Measurements from ENCODE around the gene IGF2.

DNA sequence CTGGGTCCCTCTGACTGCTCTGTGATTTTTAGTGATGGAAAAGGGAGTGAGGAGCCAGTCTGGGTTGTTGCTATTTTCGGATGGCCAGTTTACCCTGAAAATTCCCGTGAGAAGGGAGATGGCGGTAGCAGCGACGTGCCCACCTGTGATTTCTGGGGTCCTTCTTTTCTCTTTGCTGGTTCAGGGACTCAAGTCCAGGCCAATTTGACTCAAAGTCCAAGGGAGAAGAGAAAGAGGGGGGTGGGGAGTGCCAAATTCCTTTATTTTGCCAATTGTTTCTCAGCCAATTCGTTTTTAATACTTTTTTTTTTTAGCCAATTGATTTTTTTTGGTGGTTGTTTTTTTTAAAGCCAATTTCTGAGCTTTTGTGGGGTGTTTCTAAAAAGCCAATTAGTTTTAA lies 6.9 kb downstream of the IGF2 start:
- TF ChIP-seq, protein P1, sequence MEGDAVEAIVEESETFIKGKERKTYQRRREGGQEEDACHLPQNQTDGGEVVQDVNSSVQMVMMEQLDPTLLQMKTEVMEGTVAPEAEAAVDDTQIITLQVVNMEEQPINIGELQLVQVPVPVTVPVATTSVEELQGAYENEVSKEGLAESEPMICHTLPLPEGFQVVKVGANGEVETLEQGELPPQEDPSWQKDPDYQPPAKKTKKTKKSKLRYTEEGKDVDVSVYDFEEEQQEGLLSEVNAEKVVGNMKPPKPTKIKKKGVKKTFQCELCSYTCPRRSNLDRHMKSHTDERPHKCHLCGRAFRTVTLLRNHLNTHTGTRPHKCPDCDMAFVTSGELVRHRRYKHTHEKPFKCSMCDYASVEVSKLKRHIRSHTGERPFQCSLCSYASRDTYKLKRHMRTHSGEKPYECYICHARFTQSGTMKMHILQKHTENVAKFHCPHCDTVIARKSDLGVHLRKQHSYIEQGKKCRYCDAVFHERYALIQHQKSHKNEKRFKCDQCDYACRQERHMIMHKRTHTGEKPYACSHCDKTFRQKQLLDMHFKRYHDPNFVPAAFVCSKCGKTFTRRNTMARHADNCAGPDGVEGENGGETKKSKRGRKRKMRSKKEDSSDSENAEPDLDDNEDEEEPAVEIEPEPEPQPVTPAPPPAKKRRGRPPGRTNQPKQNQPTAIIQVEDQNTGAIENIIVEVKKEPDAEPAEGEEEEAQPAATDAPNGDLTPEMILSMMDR (IDR thresholded peaks at IDR 0.05), result no peak
- no peak for TF ChIP-seq POLR2A (IDR thresholded peaks at IDR 0.05)

Measured in Peyer's patch (tissue), 4 donors.